ENCODE data around the gene CLRN3. TPM values are rescaled to one million over a fixed set of nuclear protein-coding genes. Genes with fewer than 3 reads are reported as not detected.

The CLRN3 gene
- total RNA-seq, 2 donors from 2014 or later: 76.8 to 110 TPM

- H3K4me3 ChIP-seq: no peak overlapping the region
- H3K27ac ChIP-seq: no peak overlapping the region
- H3K36me3 ChIP-seq: no peaks in the 10 kb centered on the region
- H3K9ac ChIP-seq (ENCODE audit: low read depth in 2 of 2, low read length in 2 of 2): no peak overlapping the region
- H3K4me1 ChIP-seq: no peaks in the 10 kb centered on the region
- intact Hi-C loops (cut with DNase I): loop anchor here (5.0 kb wide), 2 partner anchors 138 to 293 kb away; no protein-coding TSS in a partner anchor
- no peak for DNase-seq
- H3K27me3 ChIP-seq: no peaks in the 10 kb centered on the region
- TF ChIP-seq CTCF (IDR thresholded peaks at IDR 0.05): no peak
- H3K9me3 ChIP-seq: no peaks in the 10 kb centered on the region
Observed at GRCh38 chr10:127854769-127855590, 37.8 kb downstream of the CLRN3 start.

- Histone ChIP-seq H3K9ac (ENCODE audit: low read depth in 2 of 2, low read length in 2 of 2) (no peak overlapping the region), H3K36me3 (no peaks in the 10 kb centered on the region), H3K27ac (no peak overlapping the region), H3K4me3 (no peak overlapping the region), H3K27me3 (no peaks in the 10 kb centered on the region), H3K9me3 (no peaks in the 10 kb centered on the region), H3K4me1 (no peaks in the 10 kb centered on the region)
- peak; percentile 84 for TF ChIP-seq CTCF (IDR thresholded peaks at IDR 0.05)
- intact Hi-C loops (cut with DNase I): loop anchor here (5.0 kb wide), 2 partner anchors 137 to 292 kb away; no protein-coding TSS in a partner anchor
- peak; percentile 58 for DNase-seq
Observed at GRCh38 chr10:127853868-127854768, 38.6 kb downstream of the CLRN3 start.

- Histone ChIP-seq H3K9me3 (no peaks in the 10 kb centered on the region), H3K9ac (ENCODE audit: low read depth in 2 of 2, low read length in 2 of 2) (no peak overlapping the region), H3K4me1 (no peaks in the 10 kb centered on the region), H3K27me3 (no peaks in the 10 kb centered on the region), H3K4me3 (no peak overlapping the region), H3K27ac (no peak overlapping the region), H3K36me3 (no peaks in the 10 kb centered on the region)
- TF ChIP-seq CTCF (IDR thresholded peaks at IDR 0.05): no peak
- no peak for DNase-seq
- intact Hi-C loops (cut with DNase I): loop anchor here (5.0 kb wide), 2 partner anchors 135 to 290 kb away; no protein-coding TSS in a partner anchor
Observed at GRCh38 chr10:127852456-127852855, 40.3 kb downstream of the CLRN3 start.

GRCh38 chr10:127851661-127852194 is 41.0 kb downstream of the CLRN3 start:
- DNase-seq: no peak
- H3K4me3 ChIP-seq: no peak overlapping the region
- no peak overlapping the region for H3K9ac ChIP-seq (ENCODE audit: low read depth in 2 of 2, low read length in 2 of 2)
- no peaks in the 10 kb centered on the region for H3K9me3 ChIP-seq
- no peaks in the 10 kb centered on the region for H3K4me1 ChIP-seq
- H3K27me3 ChIP-seq: no peaks in the 10 kb centered on the region
- TF ChIP-seq CTCF (IDR thresholded peaks at IDR 0.05): no peak
- no peak overlapping the region for H3K27ac ChIP-seq
- intact Hi-C loops (cut with DNase I): loop anchor here (5.0 kb wide), 2 partner anchors 134 to 289 kb away; no protein-coding TSS in a partner anchor
- no peaks in the 10 kb centered on the region for H3K36me3 ChIP-seq

GRCh38 chr10:127850944-127851343 is 41.8 kb downstream of the CLRN3 start:
- no peaks in the 10 kb centered on the region for H3K9me3 ChIP-seq
- no peak for DNase-seq
- no peaks in the 10 kb centered on the region for H3K27me3 ChIP-seq
- no peak overlapping the region for H3K4me3 ChIP-seq
- no peaks in the 10 kb centered on the region for H3K36me3 ChIP-seq
- intact Hi-C loops (cut with DNase I): loop anchor here (5.0 kb wide), 2 partner anchors 134 to 289 kb away; no protein-coding TSS in a partner anchor
- no peak overlapping the region for H3K27ac ChIP-seq
- TF ChIP-seq CTCF (IDR thresholded peaks at IDR 0.05): no peak
- no peaks in the 10 kb centered on the region for H3K4me1 ChIP-seq
- H3K9ac ChIP-seq (ENCODE audit: low read depth in 2 of 2, low read length in 2 of 2): no peak overlapping the region
